HAP-1 (cell line): ENCODE results near the gene KRT37.
"Not testable (repeated sequence)": the region's sequence is repeated elsewhere in the genome, so short reads cannot be mapped to it uniquely, and the experiment has no call there.

Experiments
- DNase-seq, 2 experiments: peaks; one replicate each; pipeline ENCODE4 v3.0.0-alpha.2; 2016 to 2020; ENCODE audit warnings: low spot score in 2 of 2
- H3K27me3 ChIP-seq: fragments of 250-450 bp; sonication (Bioruptor Pico); 2 replicates; pipeline ENCODE4 v1.5.1; 2020; ENCODE audit warnings: low read depth, mild to moderate bottlenecking, moderate library complexity
- H3K36me3 ChIP-seq: fragments of 250-450 bp; sonication (Bioruptor Pico); replicated peaks from 2 replicates; pipeline ENCODE4 v1.5.1; 2020; ENCODE audit warnings: mild to moderate bottlenecking
- H3K4me1 ChIP-seq: fragments of 250-450 bp; sonication (Bioruptor Pico); 2 replicates; pipeline ENCODE4 v1.5.1; 2020; ENCODE audit warnings: mild to moderate bottlenecking
- H3K4me3 ChIP-seq: fragments of 250-450 bp; sonication (Bioruptor Pico); 2 replicates; pipeline ENCODE4 v1.5.1; 2020; ENCODE audit warnings: mild to moderate bottlenecking, moderate library complexity
- H3K9me3 ChIP-seq: fragments of 250-450 bp; sonication (Bioruptor Pico); 2 replicates; pipeline ENCODE4 v1.5.1; 2020; ENCODE audit warnings: mild to moderate bottlenecking, moderate library complexity
- in situ Hi-C: fragments of 300-500 bp; cut with MboI; formaldehyde crosslinking; loops from 3 replicates; pipeline ENCODE4 v1.14.3; 2020; ENCODE audit warnings: low sequenced_read_pairs, inconsistent platforms, mixed read lengths

Gene KRT37

GRCh38 chr17:41428591-41429291, 4.4 kb upstream of the KRT37 start:
- in situ Hi-C loops, result no loop called here
- peak; percentile 43 to 82 for DNase-seq
- no peaks in the 10 kb centered on the region for H3K9me3 ChIP-seq
- no peaks in the 10 kb centered on the region for H3K36me3 ChIP-seq
- no peak overlapping the region for H3K4me3 ChIP-seq
- peaks cover 2% of the 10 kb centered on the region; the same call in 1 of the 2 replicates for H3K27me3 ChIP-seq
- H3K4me1 ChIP-seq, result no peaks in the 10 kb centered on the region

- H3K4me3 ChIP-seq, H3K36me3 ChIP-seq, DNase-seq, H3K9me3 ChIP-seq, in situ Hi-C loops, H3K4me1 ChIP-seq, H3K27me3 ChIP-seq: not testable (repeated sequence)
These were observed 1.8 kb downstream of the KRT37 start for GRCh38 chr17:41422586-41422985.

GRCh38 chr17:41421617-41422016, 2.8 kb downstream of the KRT37 start:
- Histone ChIP-seq H3K27me3 (peaks cover 2% of the 10 kb centered on the region; the same call in 1 of the 2 replicates), H3K4me1 (no peaks in the 10 kb centered on the region), H3K4me3 (no peak overlapping the region), H3K9me3 (no peaks in the 10 kb centered on the region), H3K36me3 (no peaks in the 10 kb centered on the region)
- in situ Hi-C loops, result no loop called here
- DNase-seq, result no peak

GRCh38 chr17:41421116-41421515, 3.3 kb downstream of the KRT37 start:
- in situ Hi-C loops, result no loop called here
- no peak for DNase-seq
- H3K4me3 ChIP-seq, result no peak overlapping the region

GRCh38 chr17:41420134-41420533, 4.3 kb downstream of the KRT37 start:
- DNase-seq, result no peak
- in situ Hi-C loops, result no loop called here
- Histone ChIP-seq H3K9me3 (no peaks in the 10 kb centered on the region), H3K27me3 (no peaks in the 10 kb centered on the region), H3K4me3 (no peak overlapping the region), H3K36me3 (no peaks in the 10 kb centered on the region), H3K4me1 (no peaks in the 10 kb centered on the region)

More at GRCh38 chr17:41421116-41421515, 3.3 kb downstream of the KRT37 start:
- no peaks in the 10 kb centered on the region for H3K36me3 ChIP-seq
- peaks cover 2% of the 10 kb centered on the region; the same call in 1 of the 2 replicates for H3K27me3 ChIP-seq
- H3K9me3 ChIP-seq, result no peaks in the 10 kb centered on the region
- no peaks in the 10 kb centered on the region for H3K4me1 ChIP-seq

- Histone ChIP-seq H3K36me3 (no peaks in the 10 kb centered on the region), H3K9me3 (no peaks in the 10 kb centered on the region), H3K4me3 (no peak overlapping the region), H3K27me3 (no peaks in the 10 kb centered on the region), H3K4me1 (no peaks in the 10 kb centered on the region)
- in situ Hi-C loops, result no loop called here
- no peak for DNase-seq
These were observed 4.7 kb downstream of the KRT37 start for GRCh38 chr17:41419716-41420115.

- no peaks in the 10 kb centered on the region; the same call in 1 of the 2 replicates for H3K4me1 ChIP-seq
- H3K4me3 ChIP-seq, result no peak overlapping the region
- no peaks in the 10 kb centered on the region for H3K27me3 ChIP-seq
These were observed 6.1 kb downstream of the KRT37 start for GRCh38 chr17:41418116-41418860.

GRCh38 chr17:41417576-41418015, 6.8 kb downstream of the KRT37 start:
- peak in 1 of 2 experiments; percentile 15 for DNase-seq
- H3K27me3 ChIP-seq, result peaks cover 1% of the 10 kb centered on the region; the same call in 1 of the 2 replicates
- H3K36me3 ChIP-seq, result no peaks in the 10 kb centered on the region
- in situ Hi-C loops, result no loop called here
- no peaks in the 10 kb centered on the region for H3K9me3 ChIP-seq
- no peaks in the 10 kb centered on the region; the same call in 1 of the 2 replicates for H3K4me1 ChIP-seq
- no peak overlapping the region for H3K4me3 ChIP-seq

More at GRCh38 chr17:41418116-41418860, 6.1 kb downstream of the KRT37 start:
- in situ Hi-C loops, result no loop called here
- no peaks in the 10 kb centered on the region for H3K36me3 ChIP-seq
- no peak for DNase-seq
- H3K9me3 ChIP-seq, result no peaks in the 10 kb centered on the region

GRCh38 chr17:41417127-41417526, 7.3 kb downstream of the KRT37 start:
- H3K9me3 ChIP-seq, result no peaks in the 10 kb centered on the region
- no peak overlapping the region for H3K4me3 ChIP-seq
- in situ Hi-C loops, result no loop called here
- no peak for DNase-seq
- H3K27me3 ChIP-seq, result peaks cover 4% of the 10 kb centered on the region; the same call in 1 of the 2 replicates
- no peaks in the 10 kb centered on the region for H3K36me3 ChIP-seq
- no peaks in the 10 kb centered on the region; the same call in 1 of the 2 replicates for H3K4me1 ChIP-seq

GRCh38 chr17:41416479-41416878, 7.9 kb downstream of the KRT37 start:
- in situ Hi-C loops, result no loop called here
- no peak overlapping the region for H3K4me3 ChIP-seq
- no peaks in the 10 kb centered on the region for H3K9me3 ChIP-seq
- H3K4me1 ChIP-seq, result no peaks in the 10 kb centered on the region; the same call in 1 of the 2 replicates
- H3K36me3 ChIP-seq, result no peaks in the 10 kb centered on the region
- peaks cover 4% of the 10 kb centered on the region; the same call in 1 of the 2 replicates for H3K27me3 ChIP-seq
- DNase-seq, result no peak

GRCh38 chr17:41415833-41416335, 8.5 kb downstream of the KRT37 start:
- Histone ChIP-seq H3K9me3 (no peaks in the 10 kb centered on the region), H3K4me3 (no peak overlapping the region), H3K4me1 (no peaks in the 10 kb centered on the region; the same call in 1 of the 2 replicates), H3K36me3 (no peaks in the 10 kb centered on the region), H3K27me3 (peaks cover 4% of the 10 kb centered on the region; the same call in 1 of the 2 replicates)
- no peak for DNase-seq
- in situ Hi-C loops, result no loop called here

- no peak overlapping the region for H3K4me3 ChIP-seq
- no peaks in the 10 kb centered on the region; the same call in 1 of the 2 replicates for H3K4me1 ChIP-seq
- in situ Hi-C loops, result no loop called here
- H3K36me3 ChIP-seq, result no peaks in the 10 kb centered on the region
- no peaks in the 10 kb centered on the region for H3K9me3 ChIP-seq
- H3K27me3 ChIP-seq, result peaks cover 7% of the 10 kb centered on the region; the same call in 1 of the 2 replicates
- DNase-seq, result no peak
These were observed 9.0 kb downstream of the KRT37 start for GRCh38 chr17:41415411-41415810.

- Histone ChIP-seq H3K4me3 (no peak overlapping the region), H3K36me3 (no peaks in the 10 kb centered on the region), H3K27me3 (peaks cover 7% of the 10 kb centered on the region; the same call in 1 of the 2 replicates), H3K9me3 (no peaks in the 10 kb centered on the region), H3K4me1 (no peaks in the 10 kb centered on the region; the same call in 1 of the 2 replicates)
- in situ Hi-C loops, result no loop called here
- no peak for DNase-seq
These were observed 10.4 kb downstream of the KRT37 start for GRCh38 chr17:41413982-41414381.
